ENCODE measurements around the gene TENM3. TPM values are rescaled to one million over a fixed set of nuclear protein-coding genes. Genes with fewer than 3 reads are reported as not detected.

Gene TENM3
- total and polyA plus RNA-seq, 3 donors from 2014 or later, result 10.9 to 42.7 (median 42.2) TPM

DNA sequence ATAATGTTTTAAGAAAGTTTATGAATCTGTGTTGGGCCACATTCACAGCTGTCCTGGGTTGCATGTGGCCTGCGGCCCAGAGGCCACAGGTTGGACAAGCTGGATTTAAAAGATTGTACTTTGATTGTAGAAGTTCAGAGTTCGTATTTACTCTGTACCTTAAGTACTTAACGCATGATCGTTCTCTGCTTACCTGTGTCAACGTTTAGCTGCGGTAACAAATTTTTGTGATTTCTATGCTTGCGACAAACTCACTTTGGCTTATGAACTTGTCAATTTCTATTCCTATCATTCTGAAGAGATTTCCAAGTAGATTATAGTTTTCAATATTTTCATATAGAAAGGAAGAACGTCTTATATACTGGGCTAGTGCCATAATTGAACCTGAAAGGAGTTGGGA, 285.6 kb downstream of the TENM3 start:
- intact Hi-C loops (cut with DNase I; ENCODE audit: low total_unique reads), result no loop called here

DNA sequence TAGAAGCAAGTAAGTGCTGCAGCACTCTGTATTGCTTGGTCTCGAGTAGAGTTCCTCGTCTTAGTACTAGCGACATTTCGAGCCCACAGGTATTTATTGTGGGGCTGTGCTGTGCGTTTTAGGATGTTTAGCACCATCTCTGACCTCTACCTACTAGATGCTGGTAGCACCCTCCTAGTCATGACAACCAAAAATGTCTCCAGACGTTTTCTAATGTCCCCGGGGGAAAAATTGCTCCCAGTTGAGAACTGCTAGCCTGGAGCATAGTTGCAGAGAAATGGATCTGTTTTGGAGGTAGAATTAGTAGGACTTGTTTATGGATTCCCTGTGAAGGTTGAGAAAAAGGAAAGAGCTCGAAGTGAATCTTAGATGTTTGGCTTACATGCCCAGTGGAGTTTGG, 287.2 kb downstream of the TENM3 start:
- no peak overlapping the region for H3K4me3 ChIP-seq
- WGBS, 2 donors, result 93% methylated on average over 8 of the region's 8 CpGs
- H3K9me3 ChIP-seq, result no peaks in the 10 kb centered on the region
- no peaks in the 10 kb centered on the region for H3K4me1 ChIP-seq
- intact Hi-C loops (cut with DNase I; ENCODE audit: low total_unique reads), result no loop called here
- TF ChIP-seq POLR2A (IDR thresholded peaks at IDR 0.05), result no peak
- TF ChIP-seq, protein P1, sequence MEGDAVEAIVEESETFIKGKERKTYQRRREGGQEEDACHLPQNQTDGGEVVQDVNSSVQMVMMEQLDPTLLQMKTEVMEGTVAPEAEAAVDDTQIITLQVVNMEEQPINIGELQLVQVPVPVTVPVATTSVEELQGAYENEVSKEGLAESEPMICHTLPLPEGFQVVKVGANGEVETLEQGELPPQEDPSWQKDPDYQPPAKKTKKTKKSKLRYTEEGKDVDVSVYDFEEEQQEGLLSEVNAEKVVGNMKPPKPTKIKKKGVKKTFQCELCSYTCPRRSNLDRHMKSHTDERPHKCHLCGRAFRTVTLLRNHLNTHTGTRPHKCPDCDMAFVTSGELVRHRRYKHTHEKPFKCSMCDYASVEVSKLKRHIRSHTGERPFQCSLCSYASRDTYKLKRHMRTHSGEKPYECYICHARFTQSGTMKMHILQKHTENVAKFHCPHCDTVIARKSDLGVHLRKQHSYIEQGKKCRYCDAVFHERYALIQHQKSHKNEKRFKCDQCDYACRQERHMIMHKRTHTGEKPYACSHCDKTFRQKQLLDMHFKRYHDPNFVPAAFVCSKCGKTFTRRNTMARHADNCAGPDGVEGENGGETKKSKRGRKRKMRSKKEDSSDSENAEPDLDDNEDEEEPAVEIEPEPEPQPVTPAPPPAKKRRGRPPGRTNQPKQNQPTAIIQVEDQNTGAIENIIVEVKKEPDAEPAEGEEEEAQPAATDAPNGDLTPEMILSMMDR (IDR thresholded peaks at IDR 0.05), result no peak
- no peaks in the 10 kb centered on the region for H3K27me3 ChIP-seq
- no peak for DNase-seq
- H3K36me3 ChIP-seq (ENCODE audit: low read depth, missing control alignments), result no peaks in the 10 kb centered on the region
- no peak overlapping the region for H3K27ac ChIP-seq

More for the DNA sequence above, 285.6 kb downstream of the TENM3 start:
- no peak overlapping the region for H3K27ac ChIP-seq
- DNase-seq, result no peak
- H3K4me3 ChIP-seq, result no peak overlapping the region
- H3K9me3 ChIP-seq, result no peaks in the 10 kb centered on the region
- 93 to 94% methylated on average over 8 of the region's 8 CpGs for WGBS, 2 donors
- no peak for TF ChIP-seq POLR2A (IDR thresholded peaks at IDR 0.05)
- TF ChIP-seq, protein P1 (IDR thresholded peaks at IDR 0.05), result no peak
- H3K36me3 ChIP-seq (ENCODE audit: low read depth, missing control alignments), result no peaks in the 10 kb centered on the region
- no peaks in the 10 kb centered on the region for H3K4me1 ChIP-seq
- H3K27me3 ChIP-seq, result no peaks in the 10 kb centered on the region

DNA sequence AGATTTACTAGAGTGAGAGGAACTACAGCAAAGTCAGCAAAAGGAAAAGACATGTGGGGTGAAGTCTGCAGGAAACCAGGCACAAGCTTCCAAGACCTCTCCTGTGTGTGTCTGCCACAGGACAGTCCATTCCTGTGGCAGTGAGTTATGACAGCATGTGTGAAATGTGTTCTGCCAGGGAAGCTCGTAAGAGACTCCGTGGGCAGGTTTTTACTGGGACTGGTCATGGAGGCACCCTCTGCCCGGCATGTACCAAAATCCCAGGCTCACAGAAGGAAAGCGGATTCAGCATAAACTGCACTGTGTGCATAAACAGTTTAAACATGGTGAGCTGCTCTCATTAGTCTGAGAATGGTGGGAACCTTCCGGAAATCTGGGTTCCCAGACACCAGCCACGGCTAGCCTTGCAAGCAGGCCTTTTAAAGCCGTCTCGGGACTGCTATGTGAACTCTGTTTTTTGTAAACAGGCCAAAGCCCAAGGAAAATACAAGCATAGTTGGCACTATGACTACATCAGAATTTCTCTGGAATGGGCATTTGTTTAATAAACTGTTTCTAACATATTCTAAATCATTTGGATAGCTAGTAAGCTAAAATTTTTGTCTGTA, 288.5 kb downstream of the TENM3 start:
- Histone ChIP-seq H3K27ac (no peak overlapping the region), H3K27me3 (no peaks in the 10 kb centered on the region), H3K9me3 (no peaks in the 10 kb centered on the region), H3K4me1 (no peaks in the 10 kb centered on the region), H3K36me3 (ENCODE audit: low read depth, missing control alignments) (no peaks in the 10 kb centered on the region), H3K4me3 (no peak overlapping the region)
- intact Hi-C loops (cut with DNase I; ENCODE audit: low total_unique reads), result no loop called here
- DNase-seq, result no peak
- 68 to 72% methylated on average over 4 to 8 of the region's 8 CpGs for WGBS, 2 donors
- TF ChIP-seq POLR2A (IDR thresholded peaks at IDR 0.05), result no peak
- TF ChIP-seq, protein P1 (IDR thresholded peaks at IDR 0.05), result no peak

DNA sequence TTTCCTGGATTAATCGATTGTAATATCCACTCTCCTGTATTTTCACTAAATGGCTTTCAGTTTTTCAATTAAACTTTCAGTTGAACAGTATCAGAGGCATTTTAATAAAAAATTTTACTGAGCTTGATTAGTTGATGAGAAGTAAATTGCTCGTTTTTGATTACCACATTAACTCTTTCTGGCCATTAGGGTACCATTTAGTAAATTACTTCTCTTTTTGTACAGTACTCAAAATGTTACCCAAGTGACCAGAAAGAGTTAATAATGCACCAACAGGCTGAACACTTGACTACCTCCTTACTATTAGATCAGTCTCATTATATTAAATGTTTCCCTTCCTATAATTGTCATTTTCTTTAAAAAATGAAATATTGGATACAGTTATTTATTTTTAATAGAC, 289.2 kb downstream of the TENM3 start:
- H3K27ac ChIP-seq, result no peak overlapping the region
- intact Hi-C loops (cut with DNase I; ENCODE audit: low total_unique reads), result no loop called here
- H3K4me1 ChIP-seq, result no peaks in the 10 kb centered on the region
- no peaks in the 10 kb centered on the region for H3K36me3 ChIP-seq (ENCODE audit: low read depth, missing control alignments)
- TF ChIP-seq, protein P1 (IDR thresholded peaks at IDR 0.05), result no peak
- TF ChIP-seq POLR2A (IDR thresholded peaks at IDR 0.05), result no peak
- no peaks in the 10 kb centered on the region for H3K9me3 ChIP-seq
- H3K4me3 ChIP-seq, result no peak overlapping the region
- WGBS, 2 donors, result 74 to 75% methylated on average over 2 of the region's 2 CpGs
- no peaks in the 10 kb centered on the region for H3K27me3 ChIP-seq
- DNase-seq, result no peak

DNA sequence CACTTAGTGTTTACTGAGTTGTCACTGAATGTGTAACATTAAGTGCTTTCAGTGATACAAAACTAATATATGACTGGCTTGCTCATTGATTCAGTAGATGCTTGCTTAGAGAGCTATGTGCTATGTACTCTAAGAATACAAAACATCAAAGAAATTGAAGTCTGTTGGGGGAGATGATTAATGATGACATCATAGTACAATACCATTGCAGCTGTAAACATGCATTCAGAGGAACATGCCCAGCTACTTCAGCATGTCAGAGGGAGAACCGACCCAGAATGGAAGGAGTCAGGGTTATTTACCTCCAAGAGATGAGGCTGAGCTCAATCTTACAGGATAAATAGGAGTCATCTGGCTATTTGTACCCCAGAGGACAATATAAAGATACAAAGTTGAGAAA, 290.8 kb downstream of the TENM3 start:
- no peak overlapping the region for H3K27ac ChIP-seq
- H3K4me3 ChIP-seq, result no peak overlapping the region
- no peaks in the 10 kb centered on the region for H3K27me3 ChIP-seq
- TF ChIP-seq POLR2A (IDR thresholded peaks at IDR 0.05), result no peak
- TF ChIP-seq, protein P1 (IDR thresholded peaks at IDR 0.05), result no peak
- intact Hi-C loops (cut with DNase I; ENCODE audit: low total_unique reads), result no loop called here
- H3K36me3 ChIP-seq (ENCODE audit: low read depth, missing control alignments), result no peaks in the 10 kb centered on the region
- no peaks in the 10 kb centered on the region for H3K4me1 ChIP-seq
- DNase-seq, result no peak
- 68 to 71% methylated on average over 1 of the region's 1 CpG for whole genome bisulfite sequencing, 2 donors
- H3K9me3 ChIP-seq, result no peaks in the 10 kb centered on the region

Data from testis (tissue), 3 donors.